Lung microvascular endothelial cell (primary cell): ENCODE data around the gene DIP2C. TPM values are rescaled to one million over a fixed set of nuclear protein-coding genes. Genes with fewer than 3 reads are reported as not detected.
A peak's percentile ranks its signal among the peaks of the same experiment; 100 is the strongest.

ENCODE experiments used
- DNase-seq, 2 donors: peaks; one replicate each; pipeline versions ENCODE4 v3.0.0 to v3.0.0-alpha.2; 2010; ENCODE audit warnings: low read depth in 2 of 2
- total RNA-seq: library from RNA; depleted of rRNA; stranded (reverse); fragments of >200 nt; gene quantifications from 2 replicates; pipeline ENCODE4 v1.2.1, GENCODE V29; 2014

The DIP2C gene
- total RNA-seq, 1 donor from 2014 or later, result 8.7 TPM

GRCh38 chr10:498760-499435 lies 190.6 kb downstream of the DIP2C start:
- no peak for DNase-seq

- DNase-seq, result no peak
These were observed 191.5 kb downstream of the DIP2C start for GRCh38 chr10:497898-498451.

GRCh38 chr10:497289-497688 lies 192.2 kb downstream of the DIP2C start:
- DNase-seq, result no peak

- DNase-seq, result no peak
These were observed 194.9 kb downstream of the DIP2C start for GRCh38 chr10:494556-494955.

- DNase-seq, result no peak
These were observed 195.3 kb downstream of the DIP2C start for GRCh38 chr10:494149-494542.

GRCh38 chr10:493391-494148 lies 195.9 kb downstream of the DIP2C start:
- DNase-seq, result no peak

- no peak for DNase-seq
These were observed 196.6 kb downstream of the DIP2C start for GRCh38 chr10:492836-493235.

GRCh38 chr10:491667-492424 lies 197.6 kb downstream of the DIP2C start:
- no peak for DNase-seq

GRCh38 chr10:490891-491571 lies 198.4 kb downstream of the DIP2C start:
- no peak for DNase-seq

- DNase-seq, result no peak
These were observed 199.2 kb downstream of the DIP2C start for GRCh38 chr10:490256-490655.

GRCh38 chr10:489330-489729 lies 200.1 kb downstream of the DIP2C start:
- no peak for DNase-seq

- no peak for DNase-seq
These were observed 200.6 kb downstream of the DIP2C start for GRCh38 chr10:488933-489215.

- no peak for DNase-seq
These were observed 201.2 kb downstream of the DIP2C start for GRCh38 chr10:488081-488932.

- no peak for DNase-seq
These were observed 202.7 kb downstream of the DIP2C start for GRCh38 chr10:486666-487322.

- no peak for DNase-seq
These were observed 203.3 kb downstream of the DIP2C start for GRCh38 chr10:486206-486605.

GRCh38 chr10:485776-486175 lies 203.7 kb downstream of the DIP2C start:
- no peak for DNase-seq

- peak; percentile 26 to 53 for DNase-seq
These were observed 204.4 kb downstream of the DIP2C start for GRCh38 chr10:484925-485661.

GRCh38 chr10:484441-484924 lies 205.0 kb downstream of the DIP2C start:
- peak; percentile 53 to 71 for DNase-seq

- DNase-seq, result no peak
These were observed 206.2 kb downstream of the DIP2C start for GRCh38 chr10:483261-483660.
